ENCODE measurements around the gene ARSG.

- TF ChIP-seq CTCF (conservative IDR thresholded peaks at IDR 0.05; ENCODE audit: low read depth, low read length) (peak; percentile 28; the same call in 1 of the 2 replicates), ELK1 (IDR thresholded peaks at IDR 0.05; ENCODE audit: borderline replicate concordance, low read depth, low read length) (no peak), FOS (IDR thresholded peaks at IDR 0.05; ENCODE audit: low read depth, low read length) (no peak), CHD1 (IDR thresholded peaks at IDR 0.05; ENCODE audit: low read depth, low read length) (no peak), RAD21 (IDR thresholded peaks at IDR 0.05; ENCODE audit: low read length) (peak; percentile 39), NFE2L2 (IDR thresholded peaks at IDR 0.05; ENCODE audit: low read depth, low read length) (no peak)
Observed at GRCh38 chr17:68431661-68432071, 140.4 kb downstream of the ARSG start.

Measured in IMR-90 (cell line).